NCI-H2107 treated with DMSO at 0.1 percent for 48 hours (cell line): ENCODE measurements around the gene BCAT1.
"Not testable (repeated sequence)": the region's sequence is repeated elsewhere in the genome, so short reads cannot be mapped to it uniquely, and the experiment has no call there.

Experiments
- DNase-seq: peaks from one replicate; lab custom pipeline; 2025; ENCODE audit not compliant: unreplicated experiment; lab: John Stamatoyannopoulos, UW

BCAT1 gene

DNA sequence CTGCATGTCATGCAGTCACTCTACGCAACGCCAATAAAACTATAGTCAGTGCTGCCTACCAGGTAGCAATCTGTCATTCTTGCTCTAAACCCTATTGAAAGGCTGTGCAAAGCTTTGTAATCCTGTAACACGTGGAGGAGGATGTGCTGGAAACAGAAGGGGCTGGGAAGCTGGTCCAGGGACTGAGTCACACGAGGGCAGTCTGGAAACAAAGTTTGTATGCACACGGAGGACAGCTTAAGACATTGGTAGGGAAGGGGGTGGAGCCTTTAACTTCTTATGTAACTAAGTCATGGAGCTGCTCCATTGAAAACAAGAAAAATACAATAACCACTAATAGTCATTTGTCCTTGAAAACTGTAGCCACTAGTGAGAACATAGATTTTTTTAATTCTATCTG lies 128.0 kb downstream of the BCAT1 start:
- no peak for DNase-seq

GRCh38 chr12:24818351-24818750 lies 130.6 kb downstream of the BCAT1 start:
- DNase-seq, result no peak

GRCh38 chr12:24815114-24815423 lies 133.8 kb downstream of the BCAT1 start:
- no peak for DNase-seq

DNA sequence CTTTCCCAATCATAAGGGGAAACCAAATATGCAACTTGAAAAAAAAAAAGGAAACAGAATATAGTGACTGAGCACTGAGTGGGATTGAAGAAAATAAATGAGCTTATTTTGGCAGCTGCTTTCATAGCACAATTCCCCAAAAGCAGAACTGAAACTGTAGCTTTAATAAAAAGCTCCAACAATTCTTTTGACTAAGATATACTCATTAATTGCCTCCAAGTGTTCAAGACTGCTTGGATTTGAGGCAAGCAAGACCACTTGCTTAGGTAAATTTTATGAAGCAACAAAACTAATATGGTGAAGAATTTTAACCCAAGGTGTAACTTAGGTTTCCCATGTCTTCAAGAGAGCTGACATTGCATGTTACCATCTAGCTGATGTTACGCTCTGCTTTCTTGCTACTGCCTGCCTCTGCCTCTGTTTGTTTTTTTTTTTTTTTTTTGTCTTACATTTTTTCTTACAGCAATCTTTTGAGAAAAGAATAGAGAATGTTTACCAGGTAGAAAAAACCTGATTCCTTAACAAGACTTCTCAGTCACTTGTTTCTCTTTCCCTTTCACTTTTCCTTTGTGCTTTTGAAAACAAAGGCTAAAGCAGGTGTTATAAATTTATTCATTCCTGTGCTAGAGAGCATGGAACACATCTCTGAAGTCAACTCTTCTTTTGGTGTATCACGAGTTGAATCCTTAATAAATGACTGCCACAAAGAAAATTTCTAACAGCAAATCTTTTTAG lies 134.4 kb downstream of the BCAT1 start:
- no peak for DNase-seq

- DNase-seq, result no peak
These were observed 138.5 kb downstream of the BCAT1 start for GRCh38 chr12:24810378-24810777.

- not testable (repeated sequence) for DNase-seq
These were observed 139.6 kb downstream of the BCAT1 start for GRCh38 chr12:24809306-24809705.

GRCh38 chr12:24808651-24809050 lies 140.2 kb downstream of the BCAT1 start:
- no peak for DNase-seq

DNA sequence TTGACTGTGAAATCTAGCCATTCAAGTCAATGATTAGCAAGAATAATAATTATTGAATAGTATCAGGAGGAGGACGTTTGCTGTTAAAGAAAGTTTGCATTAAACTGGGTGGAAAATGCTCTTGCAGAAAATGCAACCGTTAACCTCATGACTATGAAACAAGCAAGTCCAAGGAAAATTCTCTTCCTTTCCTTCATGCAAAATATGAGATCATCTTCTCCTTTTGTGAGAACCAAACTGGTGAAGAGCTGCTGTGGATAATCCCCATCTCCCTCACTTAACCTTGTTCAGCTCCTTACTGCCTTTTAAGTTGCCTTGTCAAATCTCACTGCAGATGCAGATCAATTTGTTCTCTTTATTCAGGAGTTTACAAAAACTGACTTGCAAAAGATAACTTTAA lies 142.5 kb downstream of the BCAT1 start:
- DNase-seq, result no peak

GRCh38 chr12:24803430-24804245 lies 145.3 kb downstream of the BCAT1 start:
- DNase-seq, result no peak

- no peak for DNase-seq
These were observed 150.6 kb downstream of the BCAT1 start for GRCh38 chr12:24798335-24798734.

GRCh38 chr12:24797901-24798300 lies 151.0 kb downstream of the BCAT1 start:
- no peak for DNase-seq

DNA sequence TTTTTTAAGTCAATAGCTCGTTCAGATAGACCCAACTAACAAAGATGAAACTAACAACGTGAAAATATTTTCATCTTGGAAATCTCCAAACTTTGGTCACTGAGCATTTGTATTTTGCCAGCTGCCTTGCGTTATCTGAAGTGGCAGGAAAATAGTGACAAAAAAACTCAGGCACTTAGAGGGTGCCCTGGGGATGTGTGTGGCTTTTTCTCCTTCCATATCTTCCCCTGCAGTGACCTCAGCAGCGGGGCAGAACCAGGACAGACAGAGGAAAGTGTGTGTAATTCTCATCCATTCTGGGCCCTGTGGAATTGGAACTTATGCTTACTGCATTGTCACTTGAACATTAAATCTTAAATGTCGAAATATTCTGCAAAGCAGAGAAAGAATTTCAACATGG lies 152.0 kb downstream of the BCAT1 start:
- DNase-seq, result no peak

- no peak for DNase-seq
These were observed 153.1 kb downstream of the BCAT1 start for GRCh38 chr12:24795699-24796347.

DNA sequence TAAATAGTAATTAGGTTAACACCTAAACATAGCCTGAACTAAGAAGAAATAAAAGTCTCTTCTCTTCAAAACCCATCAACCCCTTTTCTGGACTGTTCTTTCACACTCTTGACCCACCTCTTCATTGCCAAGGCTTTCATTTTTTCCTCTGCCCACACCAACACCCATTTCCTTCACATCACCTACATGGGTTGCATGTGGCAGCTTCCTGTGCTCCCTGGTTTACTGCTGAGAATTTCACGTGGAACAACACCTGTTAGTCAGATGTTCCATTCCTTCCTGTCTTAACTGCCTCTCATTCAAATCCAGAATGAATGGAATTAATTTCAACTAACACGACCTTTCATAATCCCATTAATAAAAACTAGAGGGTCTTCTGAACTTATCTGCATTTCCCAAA lies 157.3 kb downstream of the BCAT1 start:
- no peak for DNase-seq

DNA sequence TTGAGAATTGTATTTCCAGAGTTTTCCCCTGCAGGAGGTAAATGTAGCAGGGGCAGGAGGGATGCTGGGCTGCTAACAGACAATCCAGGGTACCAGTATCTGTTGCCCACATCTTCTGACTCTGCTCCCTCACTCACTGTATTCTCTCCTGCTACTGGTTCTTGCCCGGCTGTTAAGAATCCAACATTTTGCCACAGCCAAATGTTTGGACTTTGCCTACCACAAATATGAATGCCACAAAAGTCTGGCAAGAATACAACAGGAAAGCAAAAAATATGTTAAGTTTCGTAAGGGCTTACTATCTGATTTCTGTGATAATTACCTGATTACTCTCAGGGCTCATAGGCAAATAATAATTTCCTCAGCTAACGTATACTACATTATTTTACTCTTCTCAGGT lies 160.0 kb downstream of the BCAT1 start:
- no peak for DNase-seq

- DNase-seq, result no peak
These were observed 168.1 kb downstream of the BCAT1 start for GRCh38 chr12:24780697-24781368.

DNA sequence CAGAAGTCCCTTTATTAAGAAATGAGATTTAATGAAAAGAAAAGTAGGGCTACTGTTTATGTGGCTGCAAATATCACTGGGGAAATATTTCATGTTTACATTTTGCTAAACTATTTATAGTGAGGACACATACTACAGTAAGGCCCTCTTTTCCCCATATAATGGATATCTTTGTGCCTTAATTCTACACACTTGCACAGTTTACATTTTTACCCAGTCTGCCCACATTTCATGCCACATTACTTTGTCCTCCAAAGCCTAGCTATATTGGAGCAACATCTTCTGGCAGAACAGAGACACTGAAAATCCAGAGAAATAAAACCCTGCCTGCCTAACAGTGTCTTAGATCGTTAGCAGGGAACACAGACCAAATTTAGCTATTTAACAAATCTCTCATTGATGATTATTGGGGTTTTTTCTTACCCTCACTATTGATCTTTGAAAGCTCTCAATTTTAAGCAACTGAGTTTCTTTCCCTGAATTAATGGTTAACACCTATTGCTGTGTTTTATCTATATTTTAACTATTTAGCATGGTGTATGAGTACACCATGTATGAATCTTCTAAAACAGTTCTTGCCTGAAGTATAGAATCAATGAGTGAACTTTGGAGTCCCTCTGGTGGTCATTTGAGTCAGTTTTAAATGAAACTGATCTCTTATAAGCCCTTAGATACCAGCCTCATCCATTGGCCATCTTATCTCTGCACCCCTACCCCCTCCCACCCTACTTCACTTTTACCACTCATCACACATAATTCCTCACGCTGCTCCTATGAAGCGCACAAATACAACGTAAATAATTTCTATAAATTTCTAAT lies 170.2 kb downstream of the BCAT1 start:
- DNase-seq, result no peak

GRCh38 chr12:24777359-24777758 lies 171.5 kb downstream of the BCAT1 start:
- DNase-seq, result no peak

DNA sequence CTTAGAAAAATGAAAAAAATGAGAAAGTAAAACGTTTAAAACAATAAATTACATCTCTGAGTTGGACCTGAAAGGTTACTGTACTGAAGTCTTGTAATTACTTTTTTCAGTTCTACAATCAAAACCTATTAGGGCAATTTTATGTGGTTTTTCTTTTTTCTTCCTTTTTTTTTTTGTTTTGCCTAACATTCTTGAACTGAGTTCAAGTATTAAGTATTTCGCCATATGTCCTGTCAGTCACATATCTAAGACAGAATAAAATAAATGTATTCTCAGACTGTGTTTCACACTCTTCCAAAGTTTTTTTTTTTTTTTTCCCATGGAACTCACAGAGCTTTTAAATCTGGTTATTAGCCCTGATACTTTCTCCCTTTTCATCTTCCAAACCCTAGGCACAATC lies 172.0 kb downstream of the BCAT1 start:
- DNase-seq, result no peak

GRCh38 chr12:24775073-24775472 lies 173.8 kb downstream of the BCAT1 start:
- DNase-seq, result no peak

DNA sequence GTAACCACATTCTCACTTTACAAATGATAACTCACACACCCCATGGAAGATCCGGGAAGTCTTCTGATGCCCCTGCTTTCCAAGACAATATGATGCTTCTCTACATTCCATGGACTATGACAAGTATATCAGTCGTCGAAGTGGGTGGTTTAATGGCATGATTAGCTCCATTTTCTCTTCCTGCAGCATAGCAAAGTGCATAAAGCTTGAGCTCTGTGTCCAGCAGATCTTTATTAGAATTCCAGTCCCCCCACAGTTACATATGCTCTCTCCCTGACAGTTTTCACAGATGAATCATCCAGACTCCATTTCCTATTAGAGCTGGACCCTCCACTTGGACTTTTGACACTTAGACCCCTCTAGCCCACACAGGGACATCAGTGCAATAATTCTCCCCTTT lies 174.9 kb downstream of the BCAT1 start:
- DNase-seq, result no peak
